K562 (cell line): ENCODE data around the gene PLEKHA6. TPM values are rescaled to one million over a fixed set of nuclear protein-coding genes. Genes with fewer than 3 reads are reported as not detected.

Source experiments
- CTBP1 ChIP-seq: fragments of 450-650 bp; IDR thresholded peaks from 2 replicates; pipeline ENCODE4 v1.6.1; 2016; ENCODE audit warnings: borderline replicate concordance
- CTCF ChIP-seq, 3 experiments: IDR thresholded peaks in 2 of 3; conservative IDR thresholded peaks in 1 of 3; 2 replicates each; pipeline ENCODE4 v1.5.1; 2011 to 2012; ENCODE audit warnings: low read length in 3 of 3, mild to moderate bottlenecking in 3 of 3, control low read depth in 2 of 3, improper control_type of control experiment in 1 of 3, inconsistent platforms in 1 of 3, low read depth in 1 of 3, mixed read lengths in 1 of 3, moderate library complexity in 1 of 3; ENCODE audit not compliant: insufficient read depth in 2 of 3
- GABPA ChIP-seq: fragments of 200-800 bp; sonication (Bioruptor generic); conservative IDR thresholded peaks from 2 replicates; pipeline ENCODE4 v1.6.1; 2016; ENCODE audit warnings: low read depth, missing genetic modification characterization, missing compliant biosample characterization
- GTF2A2 ChIP-seq: IDR thresholded peaks from 2 replicates; pipeline ENCODE4 v1.6.1; 2016; ENCODE audit warnings: mild to moderate bottlenecking, missing genetic modification characterization, missing compliant biosample characterization
- HCFC1 ChIP-seq: IDR thresholded peaks from 2 replicates; pipeline ENCODE4 v1.6.1; 2012; ENCODE audit warnings: low read depth, low read length, improper control_type of control experiment
- HES1 ChIP-seq: fragments of 450-650 bp; IDR thresholded peaks from 2 replicates; pipeline ENCODE4 v1.6.1; 2016; ENCODE audit warnings: low read depth, mild to moderate bottlenecking, moderate library complexity
- MAFG ChIP-seq: fragments of 450-650 bp; conservative IDR thresholded peaks from 2 replicates; pipeline ENCODE4 v1.6.1; 2016; ENCODE audit warnings: missing genetic modification characterization, missing compliant biosample characterization
- MBD2 ChIP-seq: sonication (generic); IDR thresholded peaks from 2 replicates; pipeline ENCODE4 v1.6.1; 2016; ENCODE audit warnings: low read depth, borderline replicate concordance
- RBM39 ChIP-seq: fragments of 200-400 bp; formaldehyde crosslinking; optimal IDR thresholded peaks from 2 replicates; pipeline ENCODE3; 2018; ENCODE audit warnings: low read depth, low read length
- SIN3A ChIP-seq, 2 experiments: fragments of 150-350 bp in 1 of 2; IDR thresholded peaks; 2 replicates each; pipeline ENCODE4 v1.6.1; 2011 to 2016; ENCODE audit warnings: borderline replicate concordance in 2 of 2, low read depth in 2 of 2, low read length in 2 of 2, mild to moderate bottlenecking in 2 of 2, moderate library complexity in 2 of 2; ENCODE audit not compliant: control insufficient read depth in 1 of 2
- SP1 ChIP-seq: sonication (generic); formaldehyde crosslinking; IDR thresholded peaks from 2 replicates; pipeline ENCODE4 v1.8.1; 2022; ENCODE audit warnings: mild to moderate bottlenecking, missing genetic modification reagents
- SRSF3 ChIP-seq: fragments of 200-400 bp; formaldehyde crosslinking; IDR thresholded peaks from 2 replicates; pipeline ENCODE4 v1.6.1; 2016; ENCODE audit warnings: mild to moderate bottlenecking, low read length, moderate library complexity; ENCODE audit not compliant: insufficient read depth
- TBP ChIP-seq: optimal IDR thresholded peaks from 2 replicates; pipeline ENCODE3; 2011; ENCODE audit warnings: low read depth, low read length, improper control_type of control experiment
- TCF7 ChIP-seq: sonication (generic); IDR thresholded peaks from 2 replicates; pipeline ENCODE4 v1.6.1; 2016; ENCODE audit warnings: antibody characterized with exemption, borderline replicate concordance
- XRCC4 ChIP-seq: IDR thresholded peaks from one replicate; pipeline ENCODE4 v1.6.1; 2011; ENCODE audit not compliant: insufficient read depth, insufficient read length; ENCODE audit errors: extremely low read depth
- YY1 ChIP-seq, 3 experiments: IDR thresholded peaks; 2 replicates each; pipeline ENCODE4 v1.6.1; 2011; ENCODE audit warnings: low read length in 2 of 3, mild to moderate bottlenecking in 2 of 3, moderate library complexity in 2 of 3, borderline replicate concordance in 1 of 3, control low read depth in 1 of 3, low read depth in 1 of 3; ENCODE audit not compliant: insufficient read depth in 3 of 3, insufficient replicate concordance in 2 of 3, control insufficient read depth in 1 of 3, insufficient read length in 1 of 3; ENCODE audit errors: extremely low read depth in 1 of 3
- ZFP30 ChIP-seq: fragments of 250-450 bp; sonication (Bioruptor Pico); IDR thresholded peaks from 2 replicates; pipeline ENCODE4 v1.8.0; 2022; ENCODE audit warnings: moderate library complexity, mild to moderate bottlenecking, inconsistent platforms, borderline replicate concordance
- ZNF384 ChIP-seq: IDR thresholded peaks from 2 replicates; pipeline ENCODE4 v1.6.1; 2012; ENCODE audit warnings: low read depth, low read length, improper control_type of control experiment
- polyA plus RNA-seq, 8 experiments: library from polyadenylated mRNA; depleted of rRNA in 4 of 8; stranded (reverse) in 5 of 8; unstranded in 3 of 8; fragments of >200 nt; fragmentation: Nextera tagmentation in 2 of 8; fragmentation: Illumina TruSeq in 1 of 8; extraction: Ambion mirVana in 2 of 8; extraction: Trizol in 1 of 8; gene quantifications; 2 replicates each; pipeline versions ENCODE4 v1.2.1 to v1.2.3, GENCODE V29; 2011 to 2014; ENCODE audit warnings: inconsistent platforms in 1 of 8, missing spikeins in 1 of 8
- total RNA-seq, 7 experiments: library from RNA; depleted of rRNA in 6 of 7; stranded (reverse); fragments of >200 nt in 6 of 7; fragmentation: Illumina TruSeq in 2 of 7; extraction: Trizol in 2 of 7; gene quantifications; 2 replicates each; pipeline versions ENCODE4 v1.2.1 to v1.2.3, GENCODE V29; 2011 to 2021; ENCODE audit warnings: low replicate concordance in 1 of 7
- TF ChIP-seq, protein P1 (sequence below): fragments of 250-450 bp; sonication (Bioruptor Pico); IDR thresholded peaks from 2 replicates; pipeline ENCODE4 v1.5.0; 2021; ENCODE audit warnings: mild to moderate bottlenecking, borderline replicate concordance

The PLEKHA6 gene
- total and polyA plus RNA-seq, 9 of the 15 experiments (the other 6 are each of a cell fraction or from before 2014, with no cell fraction given): under 0.01 to 0.33 (median 0.01) TPM; not detected in 4

DNA sequence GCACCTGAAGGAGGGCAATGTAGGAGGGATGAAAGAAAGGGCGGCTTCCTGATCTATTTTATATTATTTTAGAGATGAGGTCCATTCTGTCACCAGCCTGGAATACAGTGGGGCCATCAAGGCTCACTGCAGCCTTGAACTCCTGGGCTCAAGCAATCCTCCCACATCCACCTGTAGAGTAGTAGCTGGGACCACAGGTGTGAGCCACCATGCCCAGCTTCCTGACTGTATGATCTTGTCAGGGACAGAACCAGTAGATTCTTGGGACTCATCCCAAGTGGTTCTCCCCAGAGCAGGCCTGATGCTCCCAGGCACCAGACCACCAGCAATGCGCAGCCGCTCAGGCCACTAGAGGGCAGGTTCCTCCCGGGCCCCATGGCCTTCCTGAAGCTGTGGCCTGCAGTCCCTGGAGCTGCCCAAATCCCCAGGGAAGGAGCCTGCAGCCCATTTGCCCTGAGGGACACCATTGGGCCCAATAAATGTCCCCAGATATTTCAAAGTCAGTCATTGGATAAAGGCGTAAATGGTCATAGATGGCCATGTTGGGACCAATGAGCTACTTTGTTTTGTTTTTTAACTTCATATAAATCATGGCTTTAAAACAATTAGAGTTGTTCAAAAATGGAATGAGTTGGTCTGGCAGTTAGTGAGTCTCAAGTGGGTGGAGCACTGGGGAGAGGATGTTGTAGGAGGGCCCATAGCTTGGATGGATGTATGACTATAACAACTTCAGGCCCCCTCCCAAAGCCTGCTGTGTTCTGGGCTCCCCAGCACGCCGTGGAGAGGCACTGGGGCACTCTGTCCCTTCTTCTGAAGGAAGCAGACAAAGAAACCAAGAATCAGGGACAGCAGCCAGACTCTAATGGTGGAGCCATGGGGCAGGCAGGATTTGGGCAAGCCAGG lies 101.3 kb downstream of the PLEKHA6 start (continued):
- TF ChIP-seq GTF2A2 (tag) (no peak), GABPA (tag) (no peak), RBM39 (no peak), HCFC1 (no peak), XRCC4 (no peak), CTBP1 (peak; percentile 55; the same call in 1 of the 2 replicates), ZFP30 (CRISPR knock-in tag) (no peak), YY1 (IDR thresholded peaks at IDR 0.05; ENCODE audit: borderline replicate concordance in 1 of 3, control insufficient read depth in 1 of 3, extremely low read depth in 1 of 3, insufficient read depth in 3 of 3, insufficient read length in 1 of 3, insufficient replicate concordance in 2 of 3, low read depth in 1 of 3, low read length in 2 of 3) (peak in 1 of 3 experiments; percentile 17), TBP (no peak), TCF7 (no peak), SP1 (CRISPR knock-in tag) (no peak), ZNF384 (no peak), SRSF3 (no peak), HES1 (no peak), MAFG (tag) (no peak), MBD2 (no peak), CTCF (IDR thresholded peaks at IDR 0.05 in 2 of 3, conservative IDR thresholded peaks at IDR 0.05 in 1 of 3; ENCODE audit: insufficient read depth in 2 of 3, low read depth in 1 of 3, low read length in 3 of 3) (peak; percentile 80 to 88 (median 84)), SIN3A (IDR thresholded peaks at IDR 0.05; ENCODE audit: borderline replicate concordance in 2 of 2, control insufficient read depth in 1 of 2, low read depth in 2 of 2, low read length in 2 of 2) (no peak)
- TF ChIP-seq, protein P1, sequence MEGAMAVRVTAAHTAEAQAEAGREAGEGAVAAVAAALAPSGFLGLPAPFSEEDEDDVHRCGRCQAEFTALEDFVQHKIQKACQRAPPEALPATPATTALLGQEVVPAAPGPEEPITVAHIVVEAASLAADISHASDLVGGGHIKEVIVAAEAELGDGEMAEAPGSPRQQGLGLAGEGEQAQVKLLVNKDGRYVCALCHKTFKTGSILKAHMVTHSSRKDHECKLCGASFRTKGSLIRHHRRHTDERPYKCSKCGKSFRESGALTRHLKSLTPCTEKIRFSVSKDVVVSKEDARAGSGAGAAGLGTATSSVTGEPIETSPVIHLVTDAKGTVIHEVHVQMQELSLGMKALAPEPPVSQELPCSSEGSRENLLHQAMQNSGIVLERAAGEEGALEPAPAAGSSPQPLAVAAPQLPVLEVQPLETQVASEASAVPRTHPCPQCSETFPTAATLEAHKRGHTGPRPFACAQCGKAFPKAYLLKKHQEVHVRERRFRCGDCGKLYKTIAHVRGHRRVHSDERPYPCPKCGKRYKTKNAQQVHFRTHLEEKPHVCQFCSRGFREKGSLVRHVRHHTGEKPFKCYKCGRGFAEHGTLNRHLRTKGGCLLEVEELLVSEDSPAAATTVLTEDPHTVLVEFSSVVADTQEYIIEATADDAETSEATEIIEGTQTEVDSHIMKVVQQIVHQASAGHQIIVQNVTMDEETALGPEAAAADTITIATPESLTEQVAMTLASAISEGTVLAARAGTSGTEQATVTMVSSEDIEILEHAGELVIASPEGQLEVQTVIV: no peak
